Left colon (tissue), 2 donors: ENCODE results near the gene PAFAH2. TPM values are rescaled to one million over a fixed set of nuclear protein-coding genes. Genes with fewer than 3 reads are reported as not detected.

Experiments
- ATAC-seq: fragments of 200-7000 bp; cut with Tn5 transposase; one replicate; pipeline ENCODE4 v1.9.1; 2020; ENCODE audit warnings: mild to moderate bottlenecking, moderate library complexity
- DNase-seq, 2 donors: peaks; one replicate each; pipeline ENCODE4 v3.0.0-alpha.2; 2020
- intact Hi-C, 2 donors: fragments of 100-400 bp; cut with DNase I in 1 of 2; cut with micrococcal nuclease in 1 of 2; formaldehyde crosslinking; loops; one replicate each; pipeline versions ENCODE4 v1.11.2 to v1.14.0; 2022; cut with DNase I, micrococcal nuclease
- total RNA-seq, 2 donors: library from RNA; stranded (reverse); fragmentation: NEBNext Ultra II Directional; extraction: Animal tissue kit (Norgen Biotek cat#: 25700); gene quantifications; one replicate each; pipeline ENCODE4 v1.2.1, GENCODE V29; 2021
- donor health status: DM: no; HTN: no; CAD: no.
- donor health status: DM: yes; HTN: yes; CAD: no.

PAFAH2 gene
- total RNA-seq, 2 donors from 2014 or later, result 49.2 to 51.9 TPM

DNA sequence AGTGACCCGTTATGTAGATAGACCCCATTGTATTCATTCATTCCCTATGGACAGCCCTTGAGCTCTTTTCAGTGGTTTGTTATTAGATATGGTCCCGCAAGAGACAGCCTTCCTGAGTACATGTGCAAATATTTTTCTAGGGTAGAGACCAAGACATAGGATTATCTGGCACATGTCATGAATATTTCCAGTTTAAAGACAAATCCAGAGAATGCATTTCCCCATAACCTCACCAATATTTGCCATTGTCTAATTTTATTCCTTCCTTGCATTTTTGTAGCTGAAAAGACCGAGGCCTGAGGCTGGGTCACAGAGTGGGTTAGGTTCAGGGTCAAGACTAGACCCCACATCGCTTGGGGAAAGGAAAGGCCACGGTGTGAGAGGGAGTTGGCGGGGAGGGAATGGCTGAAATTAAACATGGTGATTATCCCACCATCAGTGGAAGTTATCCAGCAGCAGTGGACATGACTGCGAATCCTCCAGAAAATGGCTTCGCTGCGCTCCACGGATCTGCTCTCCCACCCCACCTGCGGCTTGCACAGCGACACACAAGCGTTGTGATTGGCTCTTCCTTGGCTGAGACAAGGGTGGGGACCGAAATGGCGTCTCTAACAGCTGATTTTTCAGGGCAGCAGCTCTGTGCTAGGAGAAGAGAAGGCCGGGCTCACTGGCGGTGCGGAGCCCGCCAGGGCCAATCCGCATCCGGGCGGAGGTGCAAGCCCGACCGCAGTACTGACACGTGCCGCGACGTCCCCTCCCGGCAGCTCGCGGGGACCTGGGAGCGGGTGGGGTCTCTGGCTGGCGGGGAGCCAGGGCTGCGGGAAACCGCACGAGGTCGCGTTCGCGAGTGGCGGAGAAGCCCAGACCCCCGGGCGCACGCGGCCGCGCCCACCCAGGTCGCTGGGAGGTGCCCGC is 75.5 kb downstream of the PAFAH2 start:
- intact Hi-C loops, result no loop called here
- DNase-seq, result peak; percentile 32 to 46
- ATAC-seq, result peak; percentile 57

- intact Hi-C loops, result no loop called here
- ATAC-seq (no peak), DNase-seq (no peak)
These were observed 79.2 kb downstream of the PAFAH2 start for GRCh38 chr1:25918615-25919014.

- DNase-seq (no peak), ATAC-seq (no peak)
- intact Hi-C loops, result no loop called here
These were observed 79.9 kb downstream of the PAFAH2 start for GRCh38 chr1:25917996-25918395.

DNA sequence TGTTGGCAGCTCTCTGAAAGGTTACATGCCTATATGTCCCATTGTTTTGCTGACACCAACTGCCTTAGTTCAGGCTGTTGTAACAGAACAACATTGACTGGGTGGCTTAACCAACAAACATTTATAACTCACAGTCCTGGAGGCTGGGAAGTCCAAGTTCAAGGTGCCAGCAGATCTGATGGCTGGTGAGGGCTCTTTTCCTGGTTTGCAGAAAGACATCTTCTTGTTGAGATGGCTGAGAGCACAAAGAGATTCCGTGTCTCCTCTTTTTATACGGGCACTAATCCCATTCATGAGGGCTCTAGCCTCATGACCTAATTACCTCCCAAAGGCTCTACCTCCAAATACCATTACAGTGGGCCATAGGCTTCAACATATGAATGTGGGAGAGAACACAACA is 81.4 kb downstream of the PAFAH2 start:
- intact Hi-C loops, result no loop called here
- DNase-seq (no peak), ATAC-seq (no peak)

- intact Hi-C loops, result no loop called here
- DNase-seq (no peak), ATAC-seq (no peak)
These were observed 83.5 kb downstream of the PAFAH2 start for GRCh38 chr1:25914074-25914995.

DNA sequence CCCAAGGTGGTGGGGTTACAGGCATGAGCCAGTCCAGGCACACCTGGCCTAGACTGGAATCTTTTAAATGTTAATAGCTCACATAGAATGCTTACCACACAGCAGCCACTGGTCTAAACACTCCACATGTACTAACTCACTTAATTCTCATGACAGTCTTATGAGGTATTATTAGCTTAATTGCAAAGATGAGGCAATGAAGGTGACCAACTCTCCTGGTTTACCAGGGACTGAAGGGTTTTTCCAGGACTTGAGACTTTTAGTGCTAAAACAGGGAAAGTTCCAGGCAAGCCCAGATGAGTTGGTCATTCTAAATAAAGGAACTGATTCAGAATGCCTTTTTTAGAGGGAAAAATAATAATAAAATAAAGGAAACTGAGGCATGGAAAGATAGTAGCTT is 84.7 kb downstream of the PAFAH2 start:
- ATAC-seq (no peak), DNase-seq (no peak)
- intact Hi-C loops, result no loop called here

- intact Hi-C loops, result no loop called here
- no peak for ATAC-seq
- no peak for DNase-seq
These were observed 85.6 kb downstream of the PAFAH2 start for GRCh38 chr1:25912076-25912831.

DNA sequence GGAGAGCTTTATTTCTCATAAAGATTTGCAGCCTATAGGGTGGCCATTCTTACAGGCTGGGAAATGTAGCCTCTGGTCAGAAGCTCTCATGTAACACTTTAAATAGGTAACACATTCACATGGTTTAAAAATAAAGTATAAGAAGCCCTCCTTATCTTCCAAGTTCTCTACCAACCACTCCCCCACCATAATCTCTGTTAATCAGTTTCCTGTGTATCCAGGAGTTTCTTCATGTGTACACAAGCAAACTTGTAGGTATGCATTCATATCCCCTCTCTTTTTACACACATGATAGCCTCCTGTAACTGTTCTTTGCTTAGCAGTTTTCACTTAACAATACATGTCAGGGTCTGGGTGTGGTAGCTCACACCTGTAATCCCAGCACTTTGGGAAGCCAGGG is 86.7 kb downstream of the PAFAH2 start:
- intact Hi-C loops, result no loop called here
- ATAC-seq, result no peak
- DNase-seq, result no peak

Other genes with a start within 250 kb of the PAFAH2 start
- 10 to 100 TPM; 29.6 to 33.2 TPM for gene SELENON, start 197.9 kb downstream of the PAFAH2 start, total RNA-seq
- 10 to 100 TPM; 42.1 to 59.4 TPM for gene MTFR1L, start 178.1 kb downstream of the PAFAH2 start, total RNA-seq
- gene AUNIP, start 138.6 kb downstream of the PAFAH2 start, total RNA-seq, result under 1 TPM in 1 of 2 donors, not detected in 1; 0.98 TPM
- gene PAQR7, start 122.4 kb downstream of the PAFAH2 start, total RNA-seq, result 1 to 10 TPM; 2.3 to 3.3 TPM
- 10 to 100 TPM; 27.8 to 52.6 TPM for gene STMN1, start 91.6 kb downstream of the PAFAH2 start, total RNA-seq
- gene EXTL1, start 23.7 kb upstream of the PAFAH2 start, total RNA-seq, result under 1 TPM in 1 of 2 donors, not detected in 1; 0.11 TPM
- under 1 TPM in 1 of 2 donors, not detected in 1; 0.22 TPM for gene SLC30A2, start 48.1 kb upstream of the PAFAH2 start, total RNA-seq
- gene TRIM63, start 69.6 kb upstream of the PAFAH2 start, total RNA-seq, result under 1 TPM; 0.15 to 0.25 TPM
- 10 to 100 TPM; 15.5 to 15.9 TPM for gene PDIK1L, start 113.8 kb upstream of the PAFAH2 start, total RNA-seq
- gene FAM110D, start 161.0 kb upstream of the PAFAH2 start, total RNA-seq, result 1 to 10 TPM in 1 of 2 donors, under 1 TPM in 1; 0.85 to 1.0 TPM
- gene C1orf232, start 170.9 kb upstream of the PAFAH2 start, total RNA-seq, result not detected
- gene ZNF593, start 171.8 kb upstream of the PAFAH2 start, total RNA-seq, result 10 to 100 TPM; 17.6 to 21.2 TPM
- not detected for gene ZNF593OS, start 173.8 kb upstream of the PAFAH2 start, total RNA-seq
- gene CNKSR1, start 179.4 kb upstream of the PAFAH2 start, total RNA-seq, result 10 to 100 TPM; 37.3 to 45.6 TPM
- gene CATSPER4, start 192.5 kb upstream of the PAFAH2 start, total RNA-seq, result not detected
- 10 to 100 TPM; 11.4 to 16.7 TPM for gene CEP85, start 236.1 kb upstream of the PAFAH2 start, total RNA-seq